ENCODE data around the gene NDUFA3.

Gene NDUFA3

DNA sequence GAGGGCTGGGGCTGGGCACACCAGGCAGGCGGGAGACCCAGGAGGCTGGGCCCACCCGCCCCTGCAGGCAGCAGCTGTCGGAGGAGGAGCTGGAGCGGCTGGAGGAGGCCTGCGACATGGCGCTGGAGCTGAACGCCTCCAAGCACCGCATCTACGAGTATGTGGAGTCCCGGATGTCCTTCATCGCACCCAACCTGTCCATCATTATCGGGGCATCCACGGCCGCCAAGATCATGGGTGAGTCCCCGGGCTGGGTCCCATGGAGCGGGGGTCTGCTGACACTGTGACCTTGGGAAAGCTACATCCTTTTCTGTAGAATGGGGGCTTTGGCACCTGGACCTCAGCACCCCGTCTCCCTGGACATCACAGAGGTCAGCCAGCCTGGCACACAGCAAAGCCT, 21.0 kb downstream of the NDUFA3 start:
- TF ChIP-seq SIN3A (IDR thresholded peaks at IDR 0.05; ENCODE audit: borderline replicate concordance, insufficient read depth, low read length), result no peak
- no peak for TF ChIP-seq POLR2AphosphoS5 (IDR thresholded peaks at IDR 0.05; ENCODE audit: low read depth, low read length)
- TF ChIP-seq, protein P1, sequence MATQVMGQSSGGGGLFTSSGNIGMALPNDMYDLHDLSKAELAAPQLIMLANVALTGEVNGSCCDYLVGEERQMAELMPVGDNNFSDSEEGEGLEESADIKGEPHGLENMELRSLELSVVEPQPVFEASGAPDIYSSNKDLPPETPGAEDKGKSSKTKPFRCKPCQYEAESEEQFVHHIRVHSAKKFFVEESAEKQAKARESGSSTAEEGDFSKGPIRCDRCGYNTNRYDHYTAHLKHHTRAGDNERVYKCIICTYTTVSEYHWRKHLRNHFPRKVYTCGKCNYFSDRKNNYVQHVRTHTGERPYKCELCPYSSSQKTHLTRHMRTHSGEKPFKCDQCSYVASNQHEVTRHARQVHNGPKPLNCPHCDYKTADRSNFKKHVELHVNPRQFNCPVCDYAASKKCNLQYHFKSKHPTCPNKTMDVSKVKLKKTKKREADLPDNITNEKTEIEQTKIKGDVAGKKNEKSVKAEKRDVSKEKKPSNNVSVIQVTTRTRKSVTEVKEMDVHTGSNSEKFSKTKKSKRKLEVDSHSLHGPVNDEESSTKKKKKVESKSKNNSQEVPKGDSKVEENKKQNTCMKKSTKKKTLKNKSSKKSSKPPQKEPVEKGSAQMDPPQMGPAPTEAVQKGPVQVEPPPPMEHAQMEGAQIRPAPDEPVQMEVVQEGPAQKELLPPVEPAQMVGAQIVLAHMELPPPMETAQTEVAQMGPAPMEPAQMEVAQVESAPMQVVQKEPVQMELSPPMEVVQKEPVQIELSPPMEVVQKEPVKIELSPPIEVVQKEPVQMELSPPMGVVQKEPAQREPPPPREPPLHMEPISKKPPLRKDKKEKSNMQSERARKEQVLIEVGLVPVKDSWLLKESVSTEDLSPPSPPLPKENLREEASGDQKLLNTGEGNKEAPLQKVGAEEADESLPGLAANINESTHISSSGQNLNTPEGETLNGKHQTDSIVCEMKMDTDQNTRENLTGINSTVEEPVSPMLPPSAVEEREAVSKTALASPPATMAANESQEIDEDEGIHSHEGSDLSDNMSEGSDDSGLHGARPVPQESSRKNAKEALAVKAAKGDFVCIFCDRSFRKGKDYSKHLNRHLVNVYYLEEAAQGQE (IDR thresholded peaks at IDR 0.05; ENCODE audit: insufficient read depth in 1 of 2, low read depth in 2 of 2, low read length in 2 of 2), result no peak
- TF ChIP-seq TAF1 (IDR thresholded peaks at IDR 0.05; ENCODE audit: borderline replicate concordance, insufficient read depth, low read length), result no peak
- TF ChIP-seq FOXP2 (optimal IDR thresholded peaks at IDR 0.05; ENCODE audit: borderline replicate concordance, extremely low read depth, extremely low read length, insufficient read depth), result no peak

DNA sequence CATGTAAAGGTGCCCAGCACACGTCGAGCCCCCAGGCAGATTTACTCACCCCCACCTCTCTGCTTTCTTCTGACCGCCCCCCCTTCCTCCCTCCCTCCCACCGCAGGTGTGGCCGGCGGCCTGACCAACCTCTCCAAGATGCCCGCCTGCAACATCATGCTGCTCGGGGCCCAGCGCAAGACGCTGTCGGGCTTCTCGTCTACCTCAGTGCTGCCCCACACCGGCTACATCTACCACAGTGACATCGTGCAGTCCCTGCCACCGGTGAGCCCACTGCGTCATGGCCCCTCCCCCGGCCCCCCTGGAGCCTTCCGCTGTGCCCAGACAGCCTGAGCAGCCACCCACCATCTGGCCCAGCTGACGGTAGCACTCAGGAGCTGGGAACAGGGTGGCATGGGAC, 21.7 kb downstream of the NDUFA3 start:
- no peak for TF ChIP-seq POLR2AphosphoS5 (IDR thresholded peaks at IDR 0.05; ENCODE audit: low read depth, low read length)
- TF ChIP-seq, protein P1 (IDR thresholded peaks at IDR 0.05; ENCODE audit: insufficient read depth in 1 of 2, low read depth in 2 of 2, low read length in 2 of 2), result no peak
- TF ChIP-seq FOXP2 (optimal IDR thresholded peaks at IDR 0.05; ENCODE audit: borderline replicate concordance, extremely low read depth, extremely low read length, insufficient read depth), result no peak
- TF ChIP-seq SIN3A (IDR thresholded peaks at IDR 0.05; ENCODE audit: borderline replicate concordance, insufficient read depth, low read length), result no peak
- TF ChIP-seq TAF1 (IDR thresholded peaks at IDR 0.05; ENCODE audit: borderline replicate concordance, insufficient read depth, low read length), result no peak

DNA sequence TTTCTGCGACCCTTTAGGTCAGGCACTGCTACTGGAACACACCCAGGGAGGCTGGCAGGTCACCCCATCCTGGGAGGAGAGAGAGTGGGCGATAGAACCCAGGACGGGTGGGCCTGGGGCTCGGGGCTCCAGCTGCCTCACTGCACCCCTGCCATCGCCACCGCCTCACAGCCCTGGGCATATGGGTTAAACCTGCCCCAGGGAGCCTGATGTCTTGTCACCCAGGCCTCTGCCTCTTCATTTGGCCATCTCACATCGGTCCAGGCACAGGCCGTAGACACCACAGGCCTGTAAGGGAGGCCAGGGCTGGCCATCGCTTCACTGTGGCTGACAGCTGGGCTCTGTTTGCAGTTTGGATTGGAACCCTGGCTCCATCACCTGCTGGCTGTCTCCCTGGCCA, 23.1 kb downstream of the NDUFA3 start:
- TF ChIP-seq FOXP2 (optimal IDR thresholded peaks at IDR 0.05; ENCODE audit: borderline replicate concordance, extremely low read depth, extremely low read length, insufficient read depth), result no peak
- TF ChIP-seq TAF1 (IDR thresholded peaks at IDR 0.05; ENCODE audit: borderline replicate concordance, insufficient read depth, low read length), result no peak
- TF ChIP-seq SIN3A (IDR thresholded peaks at IDR 0.05; ENCODE audit: borderline replicate concordance, insufficient read depth, low read length), result no peak
- TF ChIP-seq, protein P1 (IDR thresholded peaks at IDR 0.05; ENCODE audit: insufficient read depth in 1 of 2, low read depth in 2 of 2, low read length in 2 of 2), result no peak
- TF ChIP-seq POLR2AphosphoS5 (IDR thresholded peaks at IDR 0.05; ENCODE audit: low read depth, low read length), result no peak

DNA sequence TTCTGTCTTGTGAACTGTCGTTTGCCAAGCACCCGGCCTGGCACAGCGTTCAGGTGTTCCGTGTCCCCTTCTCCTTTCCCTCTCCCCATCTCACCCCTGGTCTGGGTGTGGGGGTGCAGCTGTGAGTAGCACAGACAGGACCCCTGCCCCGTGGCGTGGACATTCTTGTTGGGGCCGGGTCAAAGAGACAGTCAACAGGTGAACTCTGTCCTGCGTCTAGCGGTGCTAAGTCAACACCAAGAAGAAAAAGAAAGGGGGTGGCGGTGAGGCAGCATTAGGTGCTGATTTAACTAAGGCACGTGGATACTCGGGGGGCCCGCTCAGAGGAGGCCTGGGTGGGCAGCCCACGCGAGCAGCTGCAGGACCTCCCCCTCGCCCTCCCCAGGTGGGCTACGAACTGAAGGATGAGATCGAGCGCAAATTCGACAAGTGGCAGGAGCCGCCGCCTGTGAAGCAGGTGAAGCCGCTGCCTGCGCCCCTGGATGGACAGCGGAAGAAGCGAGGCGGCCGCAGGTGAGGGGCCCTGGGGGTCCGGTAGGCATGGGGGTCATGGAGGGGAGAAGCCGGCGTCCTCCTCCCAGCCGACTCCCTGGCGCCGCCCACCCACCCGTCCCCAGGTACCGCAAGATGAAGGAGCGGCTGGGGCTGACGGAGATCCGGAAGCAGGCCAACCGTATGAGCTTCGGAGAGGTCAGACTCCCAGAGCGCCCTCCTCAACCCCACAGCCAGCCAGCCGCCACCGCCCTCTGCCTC, 25.2 kb downstream of the NDUFA3 start:
- no peak for TF ChIP-seq TAF1 (IDR thresholded peaks at IDR 0.05; ENCODE audit: borderline replicate concordance, insufficient read depth, low read length)
- TF ChIP-seq SIN3A (IDR thresholded peaks at IDR 0.05; ENCODE audit: borderline replicate concordance, insufficient read depth, low read length), result no peak
- TF ChIP-seq FOXP2 (optimal IDR thresholded peaks at IDR 0.05; ENCODE audit: borderline replicate concordance, extremely low read depth, extremely low read length, insufficient read depth), result no peak
- TF ChIP-seq, protein P1 (IDR thresholded peaks at IDR 0.05; ENCODE audit: insufficient read depth in 1 of 2, low read depth in 2 of 2, low read length in 2 of 2), result no peak
- TF ChIP-seq POLR2AphosphoS5 (IDR thresholded peaks at IDR 0.05; ENCODE audit: low read depth, low read length), result no peak

Data from PFSK-1 (cell line).